ENCODE measurements around the gene JADE3. TPM values are rescaled to one million over a fixed set of nuclear protein-coding genes. Genes with fewer than 3 reads are reported as not detected.

The JADE3 gene
- total RNA-seq (2021) (42.4 and 48.5 TPM in 2 replicates), Bru-seq, nascent RNA (percentile 86 among the genes with signal in this experiment), BruChase-seq, experiment 1, labeled RNA remaining after a 2-hour chase (percentile 82 among the genes with signal in this experiment), BruChase-seq, experiment 2, labeled RNA remaining after a 6-hour chase (percentile 80 among the genes with signal in this experiment)
- long read RNA-seq, full-length matches to known transcripts: 18 of 41 reads
- long read RNA-seq, partial matches to known transcripts: 21 of 41 reads
- long read RNA-seq, other reads (novel, unspliced or antisense): 2 of 41 reads

GRCh38 chrX:46912098-46912602 is at the start of gene JADE3:
JADE3 (plus strand) TSS chrX:46912421; CDS start chrX:46984895, 72,474 bp downstream.
- Histone ChIP-seq H3K4me1 (ENCODE audit: insufficient read depth, low read length, poor library complexity, severe bottlenecking) (peaks cover 5% of the 10 kb centered on the region), H3K4me3 (ENCODE audit: low read depth, low read length, poor library complexity, severe bottlenecking) (peak within 1 kb of the TSS; percentile 78), H3K9me3 (ENCODE audit: low read depth, low read length, poor library complexity, severe bottlenecking) (no peaks in the 10 kb centered on the region), H3K27ac (ENCODE audit: low read depth, low read length, poor library complexity, severe bottlenecking) (peak within 1 kb of the TSS; percentile 85), H3K27me3 (replicated peaks; ENCODE audit: insufficient read depth, low read depth, low read length, poor library complexity) (no peaks in the 10 kb centered on the region), H3K36me3 (ENCODE audit: insufficient read depth, low read length, poor library complexity, severe bottlenecking) (no peaks in the 10 kb centered on the region)
- BruUV-seq (replicated peaks): no TSS peak
- CTCF ChIA-PET: interaction anchor here (0.8 to 1.1 kb wide), 2 partner anchors 30 to 121 kb away, joined by 3 to 4 read pairs; no protein-coding TSS in a partner anchor
- POLR2A ChIA-PET (ENCODE audit: low non-redundant PET): no interaction called here
- DNase-seq (ENCODE audit: low spot score): peak; percentile 84
- intact Hi-C loops (cut with micrococcal nuclease; ENCODE audit: unreplicated experiment): no loop called here
- TF ChIP-seq EZH2 (IDR thresholded peaks at IDR 0.05; ENCODE audit: borderline replicate concordance, low read depth, low read length, poor library complexity, severe bottlenecking) (no peak), CTCF (conservative IDR thresholded peaks at IDR 0.05; ENCODE audit: low read depth, low read length) (no peak)

GRCh38 chrX:46863072-46863471 is 49.1 kb upstream of the JADE3 start:
- DNase-seq (ENCODE audit: low spot score): no peak
- intact Hi-C loops (cut with micrococcal nuclease; ENCODE audit: unreplicated experiment): no loop called here
- Histone ChIP-seq H3K4me3 (ENCODE audit: low read depth, low read length, poor library complexity, severe bottlenecking) (no peak overlapping the region), H3K27ac (ENCODE audit: low read depth, low read length, poor library complexity, severe bottlenecking) (no peak overlapping the region), H3K27me3 (replicated peaks; ENCODE audit: insufficient read depth, low read depth, low read length, poor library complexity) (no peaks in the 10 kb centered on the region), H3K4me1 (ENCODE audit: insufficient read depth, low read length, poor library complexity, severe bottlenecking) (no peaks in the 10 kb centered on the region), H3K36me3 (ENCODE audit: insufficient read depth, low read length, poor library complexity, severe bottlenecking) (peaks cover 4% of the 10 kb centered on the region), H3K9me3 (ENCODE audit: low read depth, low read length, poor library complexity, severe bottlenecking) (no peaks in the 10 kb centered on the region)
- no TSS peak for BruUV-seq (replicated peaks)
- POLR2A ChIA-PET (ENCODE audit: low non-redundant PET): no interaction called here
- TF ChIP-seq CTCF (conservative IDR thresholded peaks at IDR 0.05; ENCODE audit: low read depth, low read length): no peak
- no peak for TF ChIP-seq EZH2 (IDR thresholded peaks at IDR 0.05; ENCODE audit: borderline replicate concordance, low read depth, low read length, poor library complexity, severe bottlenecking)
- CTCF ChIA-PET: no interaction called here

- Histone ChIP-seq H3K4me3 (ENCODE audit: low read depth, low read length, poor library complexity, severe bottlenecking) (no peak overlapping the region), H3K36me3 (ENCODE audit: insufficient read depth, low read length, poor library complexity, severe bottlenecking) (peaks cover 4% of the 10 kb centered on the region), H3K4me1 (ENCODE audit: insufficient read depth, low read length, poor library complexity, severe bottlenecking) (no peaks in the 10 kb centered on the region), H3K27ac (ENCODE audit: low read depth, low read length, poor library complexity, severe bottlenecking) (no peak overlapping the region), H3K9me3 (ENCODE audit: low read depth, low read length, poor library complexity, severe bottlenecking) (no peaks in the 10 kb centered on the region), H3K27me3 (replicated peaks; ENCODE audit: insufficient read depth, low read depth, low read length, poor library complexity) (no peaks in the 10 kb centered on the region)
- DNase-seq (ENCODE audit: low spot score): no peak
- no TSS peak for BruUV-seq (replicated peaks)
- CTCF ChIA-PET: no interaction called here
- intact Hi-C loops (cut with micrococcal nuclease; ENCODE audit: unreplicated experiment): no loop called here
- POLR2A ChIA-PET (ENCODE audit: low non-redundant PET): no interaction called here
- no peak for TF ChIP-seq EZH2 (IDR thresholded peaks at IDR 0.05; ENCODE audit: borderline replicate concordance, low read depth, low read length, poor library complexity, severe bottlenecking)
- TF ChIP-seq CTCF (conservative IDR thresholded peaks at IDR 0.05; ENCODE audit: low read depth, low read length): no peak
These were observed 47.6 kb upstream of the JADE3 start for GRCh38 chrX:46864606-46865005.

Measured in A673 (cell line).